Smooth muscle cell of the pulmonary artery (primary cell): ENCODE data around the gene ITK. TPM values are rescaled to one million over a fixed set of nuclear protein-coding genes. Genes with fewer than 3 reads are reported as not detected.

ENCODE experiments used
- total RNA-seq: library from RNA; depleted of rRNA; stranded (reverse); fragments of >200 nt; gene quantifications from 2 replicates; pipeline ENCODE4 v1.2.3, GENCODE V29; 2014

The ITK gene
- total RNA-seq: not detected in 2 replicates

DNA sequence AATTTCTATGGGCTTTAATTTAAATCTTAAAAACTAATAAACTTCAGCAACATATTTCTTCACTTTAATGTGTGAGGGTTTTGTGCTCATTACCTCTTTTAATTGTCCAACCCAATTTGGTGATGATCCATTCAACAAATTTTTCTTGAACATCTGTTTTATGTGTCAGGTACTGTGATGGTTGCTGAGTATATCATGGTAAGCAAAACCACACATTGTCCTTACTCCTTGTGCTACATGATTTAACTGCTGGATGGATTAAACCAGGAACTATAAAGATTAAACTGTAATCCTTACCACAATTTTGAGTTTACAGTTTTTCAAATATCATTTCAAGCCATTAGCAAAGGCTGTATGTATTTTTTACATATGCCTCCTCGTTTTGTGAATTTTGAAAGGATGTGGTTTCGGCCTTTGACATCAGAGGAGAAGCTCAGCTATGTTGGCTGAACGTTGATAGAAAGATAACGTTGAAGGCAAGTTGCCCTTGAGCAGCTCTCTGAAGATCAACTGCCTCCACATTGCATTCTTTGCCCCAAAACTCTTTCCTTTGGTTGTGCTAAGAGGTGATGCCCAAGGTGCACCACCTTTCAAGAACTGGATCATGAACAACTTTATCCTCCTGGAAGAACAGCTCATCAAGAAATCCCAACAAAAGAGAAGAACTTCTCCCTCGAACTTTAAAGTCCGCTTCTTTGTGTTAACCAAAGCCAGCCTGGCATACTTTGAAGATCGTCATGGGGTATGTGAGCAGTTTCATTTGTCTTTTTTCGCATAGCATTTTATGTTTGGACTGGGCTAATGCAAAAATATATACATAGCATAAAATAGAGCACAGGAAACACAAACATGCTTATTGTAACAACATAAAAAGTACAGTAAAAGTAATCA lies at the start of gene ITK:
Gene ITK (plus strand): TSS at position 467 of the 891 bp plus-strand sequence. CDS start 138 bp downstream, at position 605.

DNA sequence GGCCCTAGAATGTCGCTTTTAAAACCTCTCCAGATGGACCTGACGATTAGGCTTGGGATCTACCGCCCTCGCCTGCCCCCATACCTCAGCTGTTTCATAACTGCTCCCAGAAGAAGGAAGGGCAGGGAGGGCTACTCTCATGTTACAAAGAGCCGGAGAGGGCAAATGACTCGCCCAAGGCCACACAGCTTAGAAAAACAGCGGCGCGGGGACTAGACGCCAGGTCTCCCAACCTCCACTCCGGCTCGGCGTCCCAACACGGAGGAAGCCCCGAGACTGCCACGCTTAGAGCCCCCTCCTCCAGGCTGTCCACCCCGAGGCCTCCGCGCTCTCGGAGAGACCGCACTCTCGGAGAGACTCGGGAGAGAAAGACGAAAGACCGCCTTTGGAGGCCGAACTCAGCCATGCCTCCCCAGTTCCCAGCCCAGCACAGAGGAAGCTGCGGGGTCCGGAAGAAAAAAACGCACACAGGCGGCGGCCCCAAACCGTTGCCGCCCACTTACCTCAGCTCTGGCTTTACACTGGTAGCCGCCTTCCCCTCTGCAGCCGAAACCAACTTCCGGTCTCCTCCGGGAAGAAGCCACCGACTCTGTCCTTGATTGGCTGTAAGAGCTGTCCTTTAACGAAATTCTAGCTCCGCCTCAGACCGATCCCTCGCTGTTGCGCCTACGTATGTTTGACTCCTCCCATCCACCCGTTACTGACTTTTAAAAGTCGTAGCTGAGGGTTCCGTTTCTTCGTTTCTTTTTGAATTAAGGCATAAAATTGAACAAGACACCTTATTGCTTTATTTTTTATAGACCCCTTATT lies 38.1 kb upstream of the ITK start, which contains the start of gene MED7:
Gene MED7 (minus strand): TSS at position 549 of the 810 bp plus-strand sequence. CDS start 3,434 bp downstream, outside the sequence.

DNA sequence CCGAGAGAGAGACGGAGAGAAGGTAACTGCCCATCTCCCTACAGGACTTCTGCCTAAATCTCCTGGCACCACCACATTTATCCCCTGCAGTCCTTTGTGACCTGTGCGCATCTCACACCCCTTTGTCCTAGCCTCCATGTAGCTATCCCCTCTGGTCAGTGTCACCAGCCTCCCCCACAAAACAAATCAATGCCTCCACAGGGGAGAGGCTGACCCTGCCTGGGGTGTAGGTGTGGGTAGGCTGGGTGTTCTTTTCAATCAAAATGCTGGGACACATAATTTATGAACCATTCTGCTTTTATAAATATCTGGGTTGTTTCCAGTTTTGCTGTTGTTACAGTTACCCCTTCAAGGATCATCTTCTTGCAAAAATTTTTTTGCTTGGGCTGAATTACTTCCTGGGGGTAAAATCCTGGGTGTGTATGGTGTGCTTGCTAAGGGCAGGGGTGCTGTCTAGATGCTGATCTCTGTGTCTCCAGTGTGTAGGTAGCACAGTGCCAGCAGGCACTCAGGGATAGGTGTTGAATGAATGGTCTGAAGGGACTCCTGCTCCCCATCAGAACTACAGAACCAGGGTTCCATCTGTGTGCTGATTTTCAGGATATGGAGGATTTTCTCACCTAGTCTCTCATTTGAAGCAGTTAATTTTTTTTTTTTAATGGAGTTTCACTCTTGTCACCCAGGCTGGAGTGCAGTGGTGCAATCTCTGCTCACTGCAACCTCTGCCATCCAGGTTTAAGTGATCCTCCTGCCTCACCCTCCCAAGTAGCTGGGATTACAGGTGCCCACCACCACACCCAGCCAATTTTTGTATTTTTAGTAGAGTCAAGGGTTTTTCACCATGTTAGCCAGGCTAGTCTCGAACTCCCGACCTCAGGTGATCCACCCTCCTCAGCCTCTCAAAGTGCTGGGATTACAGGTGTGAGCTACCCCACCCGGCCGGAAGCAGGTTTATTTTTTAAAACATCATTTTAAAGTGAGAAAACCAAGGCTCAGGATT lies 14.1 kb upstream of the ITK start, which contains the start of gene GARIN3:
Gene GARIN3 (minus strand): TSS at position 51 of the 1,000 bp plus-strand sequence. CDS start 96 bp downstream, outside the sequence.

DNA sequence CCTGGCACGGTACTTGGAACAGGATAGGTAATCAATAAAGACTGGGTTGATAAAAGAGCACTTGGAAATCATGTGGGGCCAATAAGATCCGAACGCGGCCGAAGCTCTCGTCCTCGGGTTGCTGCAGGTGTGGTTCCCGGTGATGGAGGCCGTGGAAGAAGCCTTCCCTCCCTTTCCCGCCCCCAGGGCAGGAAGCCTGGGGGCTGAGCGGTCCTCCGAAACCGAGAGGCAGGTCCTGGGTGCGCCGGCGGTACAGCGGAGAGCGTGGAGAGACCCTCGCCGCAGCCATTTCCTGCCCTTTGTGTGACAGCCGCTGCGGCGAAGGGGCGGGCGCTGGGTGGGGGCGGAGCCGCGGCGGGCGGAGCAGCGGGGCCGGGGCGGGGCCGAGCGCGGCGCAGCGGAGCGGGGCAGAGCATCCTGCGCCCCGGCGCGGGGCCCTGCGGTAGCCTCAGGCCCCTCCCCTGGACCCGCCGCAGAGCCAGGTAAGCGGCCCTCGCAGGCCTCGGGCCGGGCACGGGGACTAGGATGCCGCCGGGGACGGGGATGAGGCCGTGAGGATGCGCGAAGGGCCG lies 85.2 kb downstream of the ITK start, which contains the start of gene CYFIP2:
Gene CYFIP2 (plus strand): TSS at position 410 of the 572 bp plus-strand sequence. CDS start 19,239 bp downstream, outside the sequence.

Other genes with a start within 250 kb of the ITK start
- not detected in 2 replicates for gene TIMD4, start 217.6 kb upstream of the ITK start, total RNA-seq
- not detected in 2 replicates for gene HAVCR1, start 121.7 kb upstream of the ITK start, total RNA-seq
- gene HAVCR2, start 71.8 kb upstream of the ITK start, total RNA-seq: 0.33 and 0.39 TPM in 2 replicates
- gene MED7, start 38.0 kb upstream of the ITK start, total RNA-seq: 7.0 and 7.1 TPM in 2 replicates
- not detected in 2 replicates for gene GARIN3, start 14.6 kb upstream of the ITK start, total RNA-seq
- gene CYFIP2, start 85.3 kb downstream of the ITK start, total RNA-seq: 15.7 and 31.7 TPM in 2 replicates